Parathyroid adenoma (tissue), 2 donors: ENCODE data around the gene COTL1.

Experiments used
- H2AFZ ChIP-seq: fragments of 300-600 bp; sonication (generic); one replicate; pipeline ENCODE4 v1.7.0; 2017; ENCODE audit warnings: antibody characterized with exemption, mild to moderate bottlenecking
- H3K27ac ChIP-seq: fragments of 300-600 bp; sonication (generic); one replicate; pipeline ENCODE4 v1.7.0; 2017
- H3K27me3 ChIP-seq: fragments of 300-600 bp; sonication (generic); one replicate; pipeline ENCODE4 v1.7.0; 2017; ENCODE audit warnings: low read length; ENCODE audit not compliant: control insufficient read depth, insufficient read depth
- H3K36me3 ChIP-seq: fragments of 300-600 bp; sonication (generic); one replicate; pipeline ENCODE4 v1.7.0; 2017; ENCODE audit warnings: low read length; ENCODE audit not compliant: control insufficient read depth, insufficient read depth
- H3K4me1 ChIP-seq: fragments of 300-600 bp; sonication (generic); one replicate; pipeline ENCODE4 v1.7.0; 2017; ENCODE audit warnings: control low read depth
- H3K4me2 ChIP-seq: fragments of 300-600 bp; sonication (generic); one replicate; pipeline ENCODE4 v1.7.0; 2017; ENCODE audit warnings: low read length
- H3K4me3 ChIP-seq: fragments of 300-600 bp; sonication (generic); one replicate; pipeline ENCODE4 v1.7.0; 2017; ENCODE audit warnings: low read depth, low read length
- H3K79me2 ChIP-seq: fragments of 300-600 bp; sonication (generic); one replicate; pipeline ENCODE4 v1.7.0; 2017; ENCODE audit warnings: control low read depth
- H3K9ac ChIP-seq: fragments of 300-600 bp; sonication (generic); one replicate; pipeline ENCODE4 v1.7.0; 2017; ENCODE audit warnings: mild to moderate bottlenecking
- H3K9me3 ChIP-seq: fragments of 300-600 bp; sonication (generic); one replicate; pipeline ENCODE4 v1.7.0; 2017; ENCODE audit warnings: low read length; ENCODE audit not compliant: control insufficient read depth
- CTCF ChIP-seq: fragments of 300-600 bp; sonication (generic); IDR thresholded peaks from one replicate; pipeline ENCODE4 v1.7.0; 2017; ENCODE audit warnings: antibody characterized with exemption, mild to moderate bottlenecking
- donor health status: primary hyperparathyroidism.

Gene COTL1

GRCh38 chr16:84530590-84530989 lies 87.3 kb downstream of the COTL1 start:
- no peak overlapping the region for H3K27ac ChIP-seq

GRCh38 chr16:84529607-84530006 lies 88.3 kb downstream of the COTL1 start:
- no peak overlapping the region for H3K9ac ChIP-seq
- H2AFZ ChIP-seq = no peak overlapping the region
- no peak overlapping the region for H3K4me2 ChIP-seq
- no peaks in the 10 kb centered on the region for H3K9me3 ChIP-seq
- H3K27me3 ChIP-seq = no peaks in the 10 kb centered on the region
- H3K4me3 ChIP-seq = no peak overlapping the region
- no peaks in the 10 kb centered on the region for H3K79me2 ChIP-seq
- H3K27ac ChIP-seq = no peak overlapping the region
- no peak for TF ChIP-seq CTCF
- no peaks in the 10 kb centered on the region for H3K36me3 ChIP-seq
- no peaks in the 10 kb centered on the region for H3K4me1 ChIP-seq

More at GRCh38 chr16:84530590-84530989, 87.3 kb downstream of the COTL1 start:
- Histone ChIP-seq H3K4me2 (no peak overlapping the region), H3K9ac (no peak overlapping the region), H2AFZ (no peak overlapping the region), H3K79me2 (no peaks in the 10 kb centered on the region), H3K9me3 (no peaks in the 10 kb centered on the region), H3K27me3 (no peaks in the 10 kb centered on the region), H3K4me3 (no peak overlapping the region), H3K4me1 (no peaks in the 10 kb centered on the region), H3K36me3 (no peaks in the 10 kb centered on the region)
- no peak for TF ChIP-seq CTCF

- no peaks in the 10 kb centered on the region for H3K27me3 ChIP-seq
- H3K9ac ChIP-seq = no peak overlapping the region
- no peaks in the 10 kb centered on the region for H3K79me2 ChIP-seq
- TF ChIP-seq CTCF = no peak
- H3K27ac ChIP-seq = no peak overlapping the region
- H3K4me1 ChIP-seq = no peaks in the 10 kb centered on the region
- H3K36me3 ChIP-seq = no peaks in the 10 kb centered on the region
- H3K4me3 ChIP-seq = no peak overlapping the region
- no peak overlapping the region for H3K4me2 ChIP-seq
- no peaks in the 10 kb centered on the region for H3K9me3 ChIP-seq
- H2AFZ ChIP-seq = no peak overlapping the region
Measured at GRCh38 chr16:84528322-84528721, 89.6 kb downstream of the COTL1 start.

- Histone ChIP-seq H3K4me2 (no peak overlapping the region), H3K9ac (no peak overlapping the region), H3K27ac (no peak overlapping the region), H3K79me2 (no peaks in the 10 kb centered on the region), H3K9me3 (no peaks in the 10 kb centered on the region), H2AFZ (no peak overlapping the region), H3K36me3 (no peaks in the 10 kb centered on the region), H3K4me1 (no peaks in the 10 kb centered on the region), H3K27me3 (no peaks in the 10 kb centered on the region), H3K4me3 (no peak overlapping the region)
- TF ChIP-seq CTCF = no peak
Measured at GRCh38 chr16:84527532-84528269, 90.2 kb downstream of the COTL1 start.
